ENCODE measurements around the gene RPA1. TPM values are rescaled to one million over a fixed set of nuclear protein-coding genes. Genes with fewer than 3 reads are reported as not detected.

RPA1 gene
- total RNA-seq, 1 experiment from 2014 or later: 69.1 TPM

DNA sequence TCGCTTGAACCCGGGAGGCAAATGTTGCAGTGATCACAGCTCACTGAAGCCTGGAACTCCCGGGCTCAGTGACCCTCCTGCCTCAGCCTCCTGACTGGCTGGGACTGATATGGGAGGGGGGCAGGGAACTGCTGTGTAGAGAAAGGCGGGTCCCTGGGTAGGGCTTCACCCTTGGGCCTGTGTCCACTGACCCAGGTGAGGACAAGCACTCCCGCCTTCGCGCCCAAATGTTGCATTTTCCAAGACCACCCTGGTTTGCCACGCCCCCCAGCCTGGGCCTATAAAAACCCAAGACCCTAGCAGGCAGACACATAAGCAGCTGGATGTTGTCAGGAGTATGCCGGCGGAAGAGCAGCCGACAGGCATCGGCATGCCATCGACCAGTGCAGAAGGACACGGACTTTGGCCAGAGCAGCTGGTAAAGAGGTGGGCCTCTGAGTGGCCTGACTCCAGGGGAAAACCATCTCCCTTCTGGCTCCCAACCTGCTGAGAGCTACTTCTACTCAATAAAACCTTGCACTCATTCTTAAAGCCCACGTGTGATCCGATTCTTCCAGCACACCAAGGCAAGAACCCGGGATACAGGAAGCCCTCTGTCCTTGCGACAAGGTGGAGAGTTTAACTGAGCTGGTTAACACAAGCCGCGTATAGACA, 19.2 kb upstream of the RPA1 start:
- peaks cover 8% of the 10 kb centered on the region; the same call in 1 of the 2 replicates for H3K4me1 ChIP-seq (ENCODE audit: insufficient read depth, low read length)
- H3K4me2 ChIP-seq (ENCODE audit: low read length): no peak overlapping the region
- BruUV-seq (replicated peaks): no TSS peak
- H3K27me3 ChIP-seq (ENCODE audit: low read length): no peaks in the 10 kb centered on the region
- CTCF ChIA-PET: no interaction called here
- TF ChIP-seq EZH2 (IDR thresholded peaks at IDR 0.05; ENCODE audit: low read length, unreplicated experiment): no peak
- TF ChIP-seq CTCF (conservative IDR thresholded peaks at IDR 0.05; ENCODE audit: low read depth, low read length): no peak
- TF ChIP-seq EZH2phosphoT487 (IDR thresholded peaks at IDR 0.05; ENCODE audit: borderline replicate concordance, low read length): no peak
- no peaks in the 10 kb centered on the region for H4K20me1 ChIP-seq (ENCODE audit: low read length)
- H3K27ac ChIP-seq (ENCODE audit: low read length): no peak overlapping the region
- no peaks in the 10 kb centered on the region for H3F3A ChIP-seq (ENCODE audit: low read length, unreplicated experiment)
- H3K9me2 ChIP-seq (replicated peaks; ENCODE audit: low read length): no peaks in the 10 kb centered on the region
- intact Hi-C loops (cut with micrococcal nuclease): no loop called here
- H3K9ac ChIP-seq (ENCODE audit: low read length): no peak overlapping the region
- no peaks in the 10 kb centered on the region for H3K79me2 ChIP-seq (ENCODE audit: low read length)
- no peak overlapping the region for H2AFZ ChIP-seq (ENCODE audit: low read length)
- ATAC-seq (no peak), DNase-seq (no peak)
- H3K9me3 ChIP-seq (ENCODE audit: low read length): no peaks in the 10 kb centered on the region
- no peaks in the 10 kb centered on the region; the same call in 1 of the 2 replicates for H3K36me3 ChIP-seq (ENCODE audit: low read depth, low read length)
- POLR2A ChIA-PET (ENCODE audit: unreplicated experiment): no interaction called here
- H3K4me3 ChIP-seq (ENCODE audit: low read length): no peak overlapping the region

DNA sequence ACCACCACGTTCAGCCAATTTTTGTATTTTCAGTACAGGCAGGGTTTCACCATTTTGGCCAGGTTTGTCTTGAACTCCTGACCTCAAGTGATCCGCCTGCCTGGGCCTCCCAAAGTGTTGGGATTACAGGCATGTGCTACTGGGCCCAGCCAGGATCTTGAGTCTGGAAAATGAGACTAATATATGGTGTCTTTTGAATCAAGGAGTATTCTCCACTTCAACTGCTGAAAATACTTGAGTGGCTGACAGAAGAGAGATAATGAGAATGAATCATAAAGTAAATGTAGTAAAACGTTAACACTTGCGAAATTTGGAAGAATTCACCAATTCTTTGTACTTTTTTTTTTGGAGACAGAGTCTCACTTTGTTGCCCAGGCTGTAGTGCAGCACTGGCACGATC, 16.7 kb upstream of the RPA1 start:
- Histone ChIP-seq H2AFZ (ENCODE audit: low read length) (no peak overlapping the region), H3K27ac (ENCODE audit: low read length) (no peak overlapping the region), H3K9me2 (replicated peaks; ENCODE audit: low read length) (no peaks in the 10 kb centered on the region), H3K9me3 (ENCODE audit: low read length) (no peaks in the 10 kb centered on the region), H4K20me1 (ENCODE audit: low read length) (no peaks in the 10 kb centered on the region), H3K4me2 (ENCODE audit: low read length) (no peak overlapping the region), H3K79me2 (ENCODE audit: low read length) (no peaks in the 10 kb centered on the region), H3K36me3 (ENCODE audit: low read depth, low read length) (no peaks in the 10 kb centered on the region; the same call in 1 of the 2 replicates), H3K9ac (ENCODE audit: low read length) (no peak overlapping the region), H3K27me3 (ENCODE audit: low read length) (no peaks in the 10 kb centered on the region), H3F3A (ENCODE audit: low read length, unreplicated experiment) (no peaks in the 10 kb centered on the region), H3K4me3 (ENCODE audit: low read length) (no peak overlapping the region), H3K4me1 (ENCODE audit: insufficient read depth, low read length) (peaks cover 8% of the 10 kb centered on the region; the same call in 1 of the 2 replicates)
- POLR2A ChIA-PET (ENCODE audit: unreplicated experiment): no interaction called here
- ATAC-seq: peak; percentile 55
- no peak for TF ChIP-seq EZH2phosphoT487 (IDR thresholded peaks at IDR 0.05; ENCODE audit: borderline replicate concordance, low read length)
- no peak for TF ChIP-seq CTCF (conservative IDR thresholded peaks at IDR 0.05; ENCODE audit: low read depth, low read length)
- TF ChIP-seq EZH2 (IDR thresholded peaks at IDR 0.05; ENCODE audit: low read length, unreplicated experiment): no peak
- CTCF ChIA-PET: no interaction called here
- BruUV-seq (replicated peaks): no TSS peak
- DNase-seq: peak; percentile 33
- intact Hi-C loops (cut with micrococcal nuclease): no loop called here

GRCh38 chr17:1820528-1821252, 9.1 kb upstream of the RPA1 start:
- intact Hi-C loops (cut with micrococcal nuclease): no loop called here
- Histone ChIP-seq H3K4me1 (ENCODE audit: insufficient read depth, low read length) (no peaks in the 10 kb centered on the region), H3K79me2 (ENCODE audit: low read length) (no peaks in the 10 kb centered on the region), H3K9me2 (replicated peaks; ENCODE audit: low read length) (no peaks in the 10 kb centered on the region), H3K9me3 (ENCODE audit: low read length) (no peaks in the 10 kb centered on the region), H3K9ac (ENCODE audit: low read length) (no peak overlapping the region), H4K20me1 (ENCODE audit: low read length) (no peaks in the 10 kb centered on the region), H3K27ac (ENCODE audit: low read length) (no peak overlapping the region), H3K36me3 (ENCODE audit: low read depth, low read length) (no peaks in the 10 kb centered on the region), H3K4me2 (ENCODE audit: low read length) (no peak overlapping the region), H2AFZ (ENCODE audit: low read length) (no peak overlapping the region), H3K27me3 (ENCODE audit: low read length) (no peaks in the 10 kb centered on the region), H3K4me3 (ENCODE audit: low read length) (no peak overlapping the region), H3F3A (ENCODE audit: low read length, unreplicated experiment) (no peaks in the 10 kb centered on the region)
- ATAC-seq (no peak), DNase-seq (no peak)
- ChIA-PET CTCF (no interaction called here), POLR2A (ENCODE audit: unreplicated experiment) (no interaction called here)
- BruUV-seq (replicated peaks): no TSS peak
- TF ChIP-seq EZH2 (IDR thresholded peaks at IDR 0.05; ENCODE audit: low read length, unreplicated experiment) (no peak), CTCF (conservative IDR thresholded peaks at IDR 0.05; ENCODE audit: low read depth, low read length) (no peak), EZH2phosphoT487 (IDR thresholded peaks at IDR 0.05; ENCODE audit: borderline replicate concordance, low read length) (no peak)

Data from PC-3 (cell line).